ENCODE measurements around the gene PCDH9.
"Not testable (repeated sequence)": the region's sequence is repeated elsewhere in the genome, so short reads cannot be mapped to it uniquely, and the experiment has no call there.

PCDH9 gene

DNA sequence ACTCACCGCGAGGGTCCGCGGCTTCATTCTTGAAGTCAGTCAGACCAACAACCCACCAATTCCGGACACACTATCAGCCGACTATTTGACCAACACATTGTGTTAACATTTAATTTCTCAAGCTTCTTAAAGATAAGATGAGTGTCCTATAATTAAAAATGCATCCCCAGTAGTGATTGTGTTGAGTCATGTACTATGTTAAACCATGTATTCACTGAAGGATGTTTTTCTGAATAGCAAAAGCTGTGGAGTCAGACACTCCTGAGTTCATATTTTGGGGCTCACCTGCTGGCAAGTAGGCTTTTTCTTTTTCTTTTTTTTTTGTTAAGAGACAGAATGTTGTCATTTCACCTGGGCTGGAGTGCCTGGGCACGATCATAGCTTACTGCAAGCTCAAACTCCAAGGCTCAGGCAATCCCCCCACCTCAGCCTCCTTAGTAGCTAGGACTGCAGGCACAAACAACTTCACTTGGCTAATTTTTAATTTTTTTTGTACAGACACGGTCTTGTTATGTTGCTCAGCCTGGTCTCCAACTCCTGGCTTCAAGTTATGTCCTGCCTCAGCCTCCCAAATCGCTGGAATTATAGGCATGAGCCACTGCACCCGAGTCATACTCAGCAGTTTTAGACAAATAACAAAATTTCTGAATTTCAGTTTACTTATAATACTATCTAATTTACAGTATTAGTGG is 606.9 kb downstream of the PCDH9 start:
- DNase-seq: no peak

DNA sequence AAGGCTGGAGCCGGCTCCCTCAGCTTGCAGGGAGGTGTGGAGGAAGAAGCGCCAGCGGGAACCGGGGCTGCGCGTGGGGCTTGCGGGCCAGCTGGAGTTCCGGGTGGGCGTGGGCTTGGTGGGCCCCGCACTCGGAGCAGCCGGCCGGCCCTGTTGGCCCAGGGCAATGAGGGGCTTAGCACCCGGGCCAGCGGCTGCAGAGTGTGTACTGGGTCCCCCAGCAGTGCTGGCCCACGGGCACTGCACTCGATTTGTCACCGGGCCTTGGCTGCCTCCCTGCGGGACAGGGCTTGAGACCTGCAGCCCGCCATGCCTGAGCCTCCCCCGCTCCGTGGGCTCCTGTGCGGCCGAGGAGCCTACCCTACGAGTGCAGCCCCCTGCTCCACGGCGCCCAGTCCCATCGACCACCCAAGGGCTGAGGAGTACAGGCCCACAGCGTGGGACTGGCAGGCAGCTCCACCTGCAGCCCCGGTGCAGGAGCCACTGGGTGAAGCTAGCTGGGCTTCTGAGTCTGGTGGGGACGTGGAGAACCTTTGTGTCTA is 608.2 kb downstream of the PCDH9 start:
- DNase-seq: not testable (repeated sequence)

DNA sequence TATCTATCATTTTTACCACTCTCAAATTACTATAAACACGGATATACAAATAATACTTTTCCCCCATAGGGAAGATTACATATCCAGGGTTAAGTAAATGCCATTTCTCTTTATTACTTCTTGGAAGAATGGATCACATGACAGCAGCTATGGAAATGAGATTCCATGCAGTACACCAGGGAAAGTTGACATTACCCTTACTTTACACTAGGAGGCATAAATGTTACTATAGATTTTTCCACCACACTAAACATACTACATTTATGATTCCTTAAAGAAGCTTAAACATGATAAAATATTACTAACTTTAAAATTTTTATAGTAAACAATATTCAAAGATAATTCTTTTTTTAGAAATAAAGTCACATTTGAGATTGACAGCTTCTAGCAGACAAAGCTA is 611.4 kb downstream of the PCDH9 start:
- DNase-seq: peak; percentile 20

DNA sequence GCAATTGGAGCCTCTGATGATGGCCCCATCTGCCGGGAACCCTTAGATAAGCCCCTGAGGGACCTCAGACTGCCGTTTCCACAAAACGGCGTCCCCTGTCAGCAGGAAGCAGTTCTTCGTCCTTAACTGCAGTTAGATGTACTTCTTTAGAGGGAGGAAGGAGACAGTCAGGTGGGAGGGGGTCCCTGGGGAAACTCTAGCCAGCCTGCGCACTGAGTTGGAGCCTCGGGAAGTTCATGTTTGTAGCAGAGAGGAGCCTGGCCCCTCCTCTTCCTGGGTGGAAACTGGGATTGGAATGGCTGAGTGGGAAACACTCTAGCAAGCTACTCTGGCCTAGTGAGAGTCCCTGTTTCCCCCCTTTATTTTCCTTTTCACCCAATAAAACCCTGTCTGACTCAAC is 612.4 kb downstream of the PCDH9 start:
- DNase-seq: no peak

DNA sequence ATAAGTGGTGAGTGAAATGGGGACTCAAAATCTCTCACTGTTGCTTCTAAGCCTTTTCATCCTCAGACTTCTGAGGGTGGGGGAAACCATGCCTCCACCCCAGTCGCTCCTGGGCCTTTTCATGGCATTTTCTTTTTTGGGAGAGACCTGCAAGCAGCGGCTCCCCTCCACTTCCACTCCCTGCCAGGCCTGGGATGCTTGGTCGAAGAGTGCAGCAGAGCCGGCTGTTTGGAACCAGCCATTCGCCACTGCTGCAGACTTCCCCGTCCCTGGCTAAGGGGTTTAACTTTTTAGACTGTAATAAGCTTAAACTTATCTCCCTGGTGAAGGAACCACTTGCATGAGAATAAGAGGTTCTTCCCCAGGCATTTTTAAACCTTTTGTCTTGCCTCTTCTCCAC is 617.2 kb downstream of the PCDH9 start:
- DNase-seq: no peak

DNA sequence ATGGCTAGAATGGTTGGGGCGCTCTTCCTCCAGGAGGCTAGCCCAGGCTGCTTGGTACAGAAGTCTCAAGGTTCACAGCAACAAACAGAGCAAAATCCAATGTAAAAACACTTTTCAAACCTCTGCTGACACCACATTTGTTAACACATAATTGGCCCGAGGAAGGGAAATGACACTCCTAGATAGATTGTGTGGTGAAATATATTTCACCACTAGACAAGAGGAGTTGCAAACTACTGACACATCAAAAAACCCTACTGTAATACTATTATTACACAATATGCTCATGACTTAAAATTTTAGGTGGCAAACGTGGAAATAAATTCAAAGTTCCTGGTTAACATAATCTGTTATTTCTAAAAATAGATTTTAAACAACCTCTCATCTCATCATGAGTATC is 643.6 kb downstream of the PCDH9 start:
- DNase-seq: no peak

DNA sequence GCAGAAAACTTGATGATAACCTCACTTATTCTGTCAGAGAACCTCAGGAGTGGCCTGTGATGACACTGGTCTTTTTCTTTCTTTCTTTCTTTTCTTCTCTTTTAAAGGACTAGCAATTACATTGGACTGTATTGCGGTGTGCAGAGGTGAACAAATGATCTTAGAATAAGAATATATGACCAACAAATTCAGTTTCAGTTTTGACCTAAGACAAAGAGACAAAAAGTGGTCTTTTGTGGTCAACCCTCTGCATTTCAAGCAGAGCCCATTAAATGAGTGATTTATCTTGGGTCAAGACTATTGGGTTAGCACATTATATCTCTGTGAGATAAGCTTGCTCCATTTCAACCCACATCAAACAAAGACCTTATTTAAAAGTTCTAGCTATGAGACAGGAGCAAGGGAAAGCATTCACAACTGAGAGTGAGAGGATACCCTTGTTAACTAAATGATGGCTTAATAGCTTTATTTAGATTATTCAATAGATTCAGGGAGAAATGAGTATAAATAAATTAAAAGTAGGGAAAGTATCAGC is 644.4 kb downstream of the PCDH9 start:
- no peak for DNase-seq

DNA sequence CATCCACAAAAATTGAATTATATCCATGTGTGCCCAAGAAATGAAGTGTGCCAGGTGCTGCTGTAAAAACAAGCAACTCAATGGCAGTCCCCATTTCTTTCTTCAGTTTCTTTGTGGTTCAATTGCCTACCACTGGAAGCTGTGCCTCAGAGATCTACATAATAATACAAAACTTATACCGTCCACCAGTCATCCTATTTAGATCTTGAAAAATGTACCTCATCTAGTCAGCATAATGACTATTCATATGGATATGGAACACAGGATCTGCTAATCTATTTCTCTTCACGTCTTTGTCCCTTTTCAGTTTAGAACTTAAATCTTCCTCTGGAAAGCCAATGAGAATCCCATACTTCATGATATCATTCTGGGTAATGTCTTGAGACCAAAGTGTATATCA is 648.5 kb downstream of the PCDH9 start:
- no peak for DNase-seq

DNA sequence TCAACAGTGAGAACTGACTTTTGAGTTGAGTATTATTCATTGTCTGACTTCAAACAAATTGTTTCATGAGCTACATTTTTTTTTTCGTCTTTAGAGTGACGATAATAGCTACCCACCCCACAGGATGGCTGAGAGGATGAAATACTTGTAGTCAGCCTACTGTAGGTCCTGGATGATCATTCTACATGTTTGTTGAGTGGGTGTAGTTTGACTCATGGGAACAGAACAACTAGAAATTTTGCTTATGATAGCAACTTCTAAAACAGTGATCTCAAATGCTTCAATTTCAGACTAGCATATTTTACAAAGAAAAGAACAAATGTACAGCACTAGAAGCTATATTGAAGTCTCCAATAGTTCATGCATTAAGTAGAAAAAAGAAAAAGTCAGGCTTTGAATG is 651.8 kb downstream of the PCDH9 start:
- no peak for DNase-seq

DNA sequence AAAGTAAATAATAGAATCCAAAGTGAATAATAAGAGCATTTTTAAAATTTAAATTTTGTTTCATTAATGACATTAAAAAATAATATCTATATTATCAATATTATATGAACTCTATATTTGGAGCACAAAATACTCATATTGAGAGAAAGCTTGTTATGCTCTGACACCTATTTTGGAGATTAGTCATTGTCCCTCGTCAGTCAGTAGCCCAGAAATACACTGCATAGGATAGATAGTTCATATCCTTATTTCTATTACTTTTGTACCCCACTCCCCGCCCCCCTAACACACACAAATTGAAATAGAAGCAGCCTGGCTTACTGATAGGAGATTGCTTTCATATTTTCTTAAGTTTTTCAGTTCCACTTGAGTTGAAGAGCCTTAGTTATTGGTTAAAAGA is 652.8 kb downstream of the PCDH9 start:
- DNase-seq: no peak

DNA sequence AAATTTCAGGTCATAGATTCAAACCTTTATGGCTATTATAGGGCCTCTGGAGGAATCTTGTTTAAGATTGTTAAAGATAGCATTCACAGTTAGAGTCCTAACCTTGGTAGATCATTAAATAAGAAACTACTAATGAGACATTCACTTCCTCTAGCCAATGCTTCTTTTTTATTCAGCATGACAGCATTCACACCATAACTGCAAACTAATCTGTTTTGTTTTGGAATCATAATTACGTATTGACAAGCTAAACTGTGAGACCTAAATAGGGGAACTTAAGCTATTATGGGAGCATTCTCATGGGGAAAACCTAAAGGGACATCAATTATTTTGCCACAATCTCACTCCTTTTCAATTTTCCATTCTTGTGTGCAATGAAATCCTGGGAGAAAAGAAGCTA is 653.8 kb downstream of the PCDH9 start:
- no peak for DNase-seq

DNA sequence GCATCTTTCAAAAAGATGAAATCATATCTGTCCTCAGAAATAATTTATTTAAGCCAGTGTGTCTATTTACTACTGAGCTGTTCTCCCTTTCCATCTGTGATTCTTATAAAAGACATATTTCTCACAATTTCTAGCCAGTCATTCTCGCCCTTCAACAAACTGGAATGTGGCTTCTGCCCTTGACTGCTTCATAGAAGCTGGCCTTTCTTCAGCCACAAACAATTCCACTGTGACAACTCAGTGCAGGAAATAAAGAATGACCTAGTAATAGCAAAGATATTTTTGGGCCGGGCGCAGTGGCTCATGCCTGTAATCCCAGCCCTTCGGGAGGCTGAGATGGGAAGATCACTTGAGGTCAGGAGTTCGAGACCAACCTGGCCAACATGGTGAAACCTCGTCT is 655.5 kb downstream of the PCDH9 start:
- no peak for DNase-seq

DNA sequence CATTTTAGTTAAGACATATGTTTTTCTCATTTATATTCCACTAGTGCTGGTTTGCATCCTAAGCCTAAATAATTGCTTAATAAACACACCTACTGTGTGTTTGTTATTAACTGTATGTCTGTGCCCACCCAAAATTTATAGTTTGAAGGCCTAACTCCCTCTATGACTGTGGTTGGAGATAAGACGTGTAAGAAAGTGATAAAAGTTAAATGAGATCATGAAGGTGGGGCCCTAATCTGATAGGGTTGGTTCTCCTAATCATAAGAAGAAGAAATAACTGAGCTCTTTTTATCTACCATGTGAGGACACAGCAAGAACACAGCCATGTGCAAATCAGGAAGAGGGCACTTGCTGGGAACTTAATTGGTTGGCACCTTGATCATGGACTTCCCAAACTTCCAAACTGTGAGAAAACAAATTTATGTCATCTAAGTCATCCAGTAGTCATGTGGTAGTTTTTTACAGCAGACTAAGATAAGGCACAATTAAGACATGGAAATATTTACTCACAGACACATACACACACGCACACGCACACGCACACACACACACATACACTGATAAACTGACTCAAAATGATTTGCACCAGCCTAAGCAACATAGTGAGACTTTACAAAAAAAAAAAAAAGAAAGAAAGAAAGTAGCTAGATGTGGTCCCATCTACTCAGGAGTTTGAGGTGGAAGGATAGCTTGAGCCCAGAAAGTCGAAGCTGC is 662.1 kb downstream of the PCDH9 start:
- no peak for DNase-seq

DNA sequence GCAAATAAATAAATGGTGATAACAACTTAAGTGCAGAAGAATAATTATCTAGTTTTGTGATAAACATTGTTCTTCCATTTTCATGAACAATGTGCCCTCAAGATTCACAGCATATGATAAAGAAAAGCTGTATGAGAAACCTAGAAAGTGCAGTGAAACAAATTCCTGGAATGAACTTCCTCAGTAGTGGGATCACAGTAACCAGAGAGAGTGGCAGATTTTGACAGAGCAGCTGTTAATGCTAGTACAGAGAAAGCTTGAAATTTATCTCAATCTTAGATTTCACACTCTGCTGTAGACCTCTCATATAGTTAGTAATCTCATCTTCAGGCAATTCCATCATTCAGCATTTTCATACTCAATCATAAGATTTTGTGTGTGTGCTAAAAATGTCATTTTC is 664.9 kb downstream of the PCDH9 start:
- no peak for DNase-seq

DNA sequence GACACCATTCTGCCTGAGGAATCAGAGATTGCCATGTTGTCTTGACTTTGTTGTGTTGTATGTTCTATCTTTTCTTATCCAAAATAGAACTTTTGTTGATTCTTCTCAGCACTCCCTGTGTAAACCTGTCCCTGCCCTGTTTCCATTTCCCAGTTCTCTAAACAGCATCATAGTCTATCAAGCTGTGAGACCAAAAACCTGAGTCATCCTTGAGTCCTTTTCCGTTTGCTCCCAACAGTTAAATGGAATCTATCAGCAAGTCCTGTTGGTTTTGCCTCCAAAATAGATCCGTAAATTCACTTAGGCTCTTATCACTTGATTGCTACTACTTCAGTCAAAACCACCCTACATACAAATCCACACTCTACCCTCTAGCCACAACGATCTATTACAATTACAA is 667.1 kb downstream of the PCDH9 start:
- no peak for DNase-seq

DNA sequence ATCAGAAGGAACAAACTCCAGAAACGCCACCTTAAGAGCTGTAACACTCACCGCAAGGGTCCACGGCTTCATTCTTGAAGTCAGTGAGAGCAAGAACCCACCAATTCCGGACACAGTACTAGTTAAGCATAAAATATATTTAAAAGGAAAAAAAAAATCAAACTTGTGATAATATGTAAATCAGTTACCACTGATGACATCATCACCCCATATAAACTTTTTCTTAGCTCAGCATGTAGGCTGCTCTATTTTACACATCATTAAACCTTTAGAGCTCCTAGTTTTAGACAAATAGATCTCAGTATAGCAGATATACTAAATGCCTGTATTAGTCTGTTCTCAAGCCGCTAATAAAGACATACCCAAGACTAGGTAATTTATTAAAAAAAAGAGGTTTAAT is 668.1 kb downstream of the PCDH9 start:
- DNase-seq: no peak

DNA sequence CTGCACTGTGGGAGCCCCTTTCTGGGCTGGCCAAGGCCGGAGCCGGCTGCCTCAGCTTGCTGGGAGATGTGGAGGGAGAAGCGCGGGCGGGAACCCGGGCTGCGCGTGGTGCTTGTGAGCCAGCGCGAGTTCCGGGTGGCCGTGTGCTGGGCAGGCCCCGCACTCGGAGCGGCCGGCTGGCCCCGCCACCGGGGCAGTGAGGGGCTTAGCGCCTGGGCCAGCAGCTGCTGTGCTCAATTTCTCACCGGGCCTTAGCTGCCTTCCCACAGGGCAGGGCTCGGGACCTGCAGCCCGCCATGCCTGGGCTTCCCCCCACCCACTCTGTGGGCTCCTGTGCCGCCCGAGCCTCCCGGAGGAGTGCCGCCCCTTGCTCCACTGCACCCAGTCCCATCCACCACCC is 669.1 kb downstream of the PCDH9 start:
- DNase-seq: no peak

DNA sequence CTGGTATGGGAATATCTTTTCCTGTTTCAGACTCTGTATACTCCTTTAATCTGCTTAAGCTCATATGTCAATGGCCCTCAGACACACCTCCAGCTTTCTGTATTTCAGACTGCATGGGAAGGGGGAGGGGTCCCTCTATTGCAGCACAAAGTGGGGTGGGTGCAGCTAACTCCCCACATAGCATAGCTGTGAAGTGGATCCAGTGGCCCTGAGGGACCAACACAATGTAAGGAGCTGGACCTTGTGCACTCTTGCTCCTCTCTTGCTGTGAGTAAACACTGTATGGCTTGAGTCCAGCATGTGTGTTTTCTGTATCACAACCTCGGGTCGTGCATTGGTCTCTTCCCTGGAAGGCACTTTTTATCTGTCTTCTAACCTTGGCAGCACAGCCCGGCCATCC is 669.9 kb downstream of the PCDH9 start:
- no peak for DNase-seq

DNA sequence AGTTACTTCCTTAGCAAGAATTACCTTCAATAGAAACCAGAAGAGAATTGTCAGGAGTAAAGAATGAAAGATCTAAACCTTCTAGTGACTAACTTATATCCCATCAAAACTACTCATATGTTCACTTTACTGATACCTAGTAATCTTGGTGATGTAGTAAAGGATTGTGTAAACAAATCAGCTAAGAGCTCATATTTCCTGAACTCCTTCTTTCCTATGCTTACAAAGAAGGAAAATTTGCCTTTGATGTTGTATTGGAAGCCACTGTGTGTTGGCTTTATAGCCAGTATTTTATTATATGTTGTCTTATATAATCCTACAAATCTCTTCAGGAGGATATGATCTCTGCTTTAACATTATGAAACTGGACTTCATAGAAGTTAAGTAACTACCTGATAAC is 671.0 kb downstream of the PCDH9 start:
- DNase-seq: no peak

DNA sequence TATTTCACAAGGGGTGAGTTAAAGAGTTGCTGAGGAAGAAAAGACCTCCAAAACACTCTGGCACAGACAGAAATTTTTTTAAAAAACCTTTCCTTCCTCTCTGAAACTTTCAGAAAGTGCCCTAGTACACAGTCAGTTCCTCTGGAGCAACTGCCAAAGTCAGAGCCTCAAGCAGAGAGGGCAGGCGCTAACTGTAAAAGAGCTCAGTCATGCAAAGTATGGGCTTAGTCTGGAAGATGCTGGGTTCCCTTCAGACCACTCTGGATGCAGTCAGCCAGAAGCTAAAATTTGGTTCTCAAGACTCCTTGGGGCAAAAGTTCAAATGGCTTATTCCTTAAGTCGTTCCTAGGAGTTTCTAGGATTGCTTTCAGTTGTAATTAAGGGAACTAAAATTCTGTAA is 671.6 kb downstream of the PCDH9 start:
- no peak for DNase-seq

DNA sequence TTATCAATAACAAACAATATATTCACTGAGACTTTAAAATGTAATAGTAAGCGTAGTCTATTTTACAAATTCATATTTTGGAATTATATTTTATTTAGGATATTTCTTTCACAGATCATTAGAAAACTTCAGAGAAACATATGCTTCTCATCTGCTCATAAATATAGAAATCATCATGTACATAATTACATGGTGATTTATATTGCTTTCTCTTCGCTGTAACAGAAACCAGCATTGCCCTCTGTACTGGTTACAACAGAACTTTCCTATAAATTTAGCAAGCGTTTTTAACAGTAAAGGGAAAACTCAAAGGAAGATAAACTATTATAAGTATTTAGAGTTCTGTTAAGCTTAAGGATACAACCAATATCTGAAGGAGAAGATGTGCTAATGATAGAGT is 672.8 kb downstream of the PCDH9 start:
- DNase-seq: no peak

DNA sequence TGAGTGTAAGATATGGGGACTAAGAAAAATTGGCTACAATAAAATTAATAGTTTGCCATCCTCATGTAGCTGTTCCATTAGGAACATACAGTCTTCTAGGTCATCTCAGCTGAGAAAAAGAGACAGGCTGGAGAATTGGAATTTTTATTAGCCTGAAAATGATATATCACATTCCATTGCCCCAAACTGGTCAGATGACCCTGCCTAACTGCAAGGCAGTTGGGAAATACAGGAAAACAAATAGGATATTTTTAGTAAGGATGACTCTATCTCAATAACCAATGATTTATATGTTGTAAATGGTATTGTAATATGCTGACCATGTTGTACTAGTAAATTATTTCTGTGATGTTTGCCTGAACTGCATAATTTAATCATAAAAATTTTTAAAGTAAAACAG is 673.8 kb downstream of the PCDH9 start:
- no peak for DNase-seq

DNA sequence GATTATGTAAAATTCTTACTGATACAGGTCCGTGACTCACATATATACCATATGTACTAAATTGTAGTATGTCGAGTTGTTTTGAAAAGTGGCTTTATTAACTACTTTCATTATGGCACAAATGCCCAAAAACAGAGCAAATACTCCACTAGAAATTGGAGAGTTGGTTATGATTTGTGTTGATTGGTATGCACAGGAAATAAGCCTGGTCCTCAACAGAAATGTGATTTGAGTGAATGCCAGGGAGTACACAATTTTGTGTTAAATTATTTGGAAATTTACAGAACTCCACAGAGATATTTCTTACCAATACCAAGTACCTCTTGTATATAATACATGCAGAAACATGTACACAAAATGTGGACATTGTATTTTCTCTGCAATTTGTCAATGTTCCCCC is 676.7 kb downstream of the PCDH9 start:
- no peak for DNase-seq

DNA sequence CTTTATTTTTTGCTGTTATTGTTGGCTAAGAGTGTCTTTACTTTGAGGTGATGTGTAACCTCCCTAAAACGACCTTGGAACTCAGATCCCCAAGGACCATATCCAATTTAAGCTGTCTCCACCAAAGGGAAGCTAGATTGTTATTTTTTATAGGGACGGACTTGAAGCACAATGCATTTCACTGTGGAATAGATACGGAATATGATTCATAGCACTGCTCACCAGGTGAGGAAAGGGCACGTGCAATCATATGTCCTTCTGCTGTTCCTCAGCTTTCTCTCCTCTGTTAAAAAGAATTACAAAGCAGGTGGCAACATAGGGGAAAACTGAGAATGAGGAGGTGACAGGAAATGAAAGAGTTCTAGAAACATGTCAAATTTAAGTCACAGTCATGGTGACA is 679.0 kb downstream of the PCDH9 start:
- DNase-seq: no peak

DNA sequence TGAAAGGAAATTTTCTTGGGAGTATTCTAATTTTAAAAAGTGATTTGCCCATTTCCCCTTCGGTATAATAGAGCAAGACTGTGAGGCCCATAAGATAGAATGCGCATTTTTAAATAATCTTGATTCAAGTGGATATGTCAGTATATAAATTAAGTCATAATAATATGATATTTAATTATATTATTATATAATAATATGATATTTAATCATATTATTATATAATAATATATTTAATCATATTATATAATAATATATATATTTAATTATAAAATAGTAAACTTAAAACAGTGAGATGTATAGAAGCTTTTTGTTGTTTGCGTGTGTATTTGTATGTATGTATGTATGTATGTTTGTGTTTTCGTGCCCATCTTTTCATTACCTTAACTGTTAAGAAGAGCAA is 682.5 kb downstream of the PCDH9 start:
- DNase-seq: no peak

Data from NCI-H1694 treated with DMSO at 0.1 percent for 48 hours (cell line).